ENCODE results near the gene GAPT.

DNA sequence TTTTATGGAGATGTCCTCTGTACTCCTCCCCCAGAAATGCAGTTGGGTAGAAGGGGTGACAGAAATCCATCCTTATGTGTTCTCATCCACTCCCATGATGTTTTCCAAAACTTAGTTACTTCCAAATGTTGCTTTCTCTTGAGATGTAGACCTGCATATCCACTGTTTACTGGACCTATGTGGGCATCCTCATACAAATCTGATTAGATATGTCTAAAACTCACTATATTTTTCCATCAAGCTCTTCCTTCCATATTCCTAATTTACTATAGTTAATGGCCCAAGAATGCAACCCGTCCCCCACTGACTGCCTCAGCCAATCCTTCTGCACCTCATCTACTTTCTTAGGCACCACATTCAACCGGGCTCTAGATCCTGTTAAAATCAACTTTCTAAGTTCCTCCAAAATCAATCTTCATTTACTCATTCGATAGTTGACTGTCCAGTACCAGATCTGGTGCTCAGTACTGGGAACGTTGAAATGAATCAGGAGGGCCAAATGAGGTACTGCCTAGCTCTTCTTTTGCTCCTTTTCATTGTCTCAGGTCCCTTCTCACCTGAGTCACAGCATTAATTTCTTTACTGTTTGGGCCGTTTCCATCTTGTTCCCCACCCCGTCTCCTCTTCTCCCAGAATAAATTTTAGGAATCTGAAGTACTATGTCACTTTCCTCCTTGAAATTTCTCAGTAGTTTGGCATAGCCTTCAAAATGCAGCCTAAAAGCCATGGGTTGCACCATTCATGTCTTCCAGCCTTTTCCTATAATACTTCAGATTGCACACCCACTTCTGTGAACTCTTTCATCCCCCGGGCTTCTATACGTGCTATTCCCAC lies 39.3 kb upstream of the GAPT start:
- TF ChIP-seq, protein P1, sequence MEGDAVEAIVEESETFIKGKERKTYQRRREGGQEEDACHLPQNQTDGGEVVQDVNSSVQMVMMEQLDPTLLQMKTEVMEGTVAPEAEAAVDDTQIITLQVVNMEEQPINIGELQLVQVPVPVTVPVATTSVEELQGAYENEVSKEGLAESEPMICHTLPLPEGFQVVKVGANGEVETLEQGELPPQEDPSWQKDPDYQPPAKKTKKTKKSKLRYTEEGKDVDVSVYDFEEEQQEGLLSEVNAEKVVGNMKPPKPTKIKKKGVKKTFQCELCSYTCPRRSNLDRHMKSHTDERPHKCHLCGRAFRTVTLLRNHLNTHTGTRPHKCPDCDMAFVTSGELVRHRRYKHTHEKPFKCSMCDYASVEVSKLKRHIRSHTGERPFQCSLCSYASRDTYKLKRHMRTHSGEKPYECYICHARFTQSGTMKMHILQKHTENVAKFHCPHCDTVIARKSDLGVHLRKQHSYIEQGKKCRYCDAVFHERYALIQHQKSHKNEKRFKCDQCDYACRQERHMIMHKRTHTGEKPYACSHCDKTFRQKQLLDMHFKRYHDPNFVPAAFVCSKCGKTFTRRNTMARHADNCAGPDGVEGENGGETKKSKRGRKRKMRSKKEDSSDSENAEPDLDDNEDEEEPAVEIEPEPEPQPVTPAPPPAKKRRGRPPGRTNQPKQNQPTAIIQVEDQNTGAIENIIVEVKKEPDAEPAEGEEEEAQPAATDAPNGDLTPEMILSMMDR (IDR thresholded peaks at IDR 0.05; ENCODE audit: poor library complexity, severe bottlenecking) = no peak
- no peak for TF ChIP-seq RAD21 (conservative IDR thresholded peaks at IDR 0.05)
- TF ChIP-seq, protein P2, sequence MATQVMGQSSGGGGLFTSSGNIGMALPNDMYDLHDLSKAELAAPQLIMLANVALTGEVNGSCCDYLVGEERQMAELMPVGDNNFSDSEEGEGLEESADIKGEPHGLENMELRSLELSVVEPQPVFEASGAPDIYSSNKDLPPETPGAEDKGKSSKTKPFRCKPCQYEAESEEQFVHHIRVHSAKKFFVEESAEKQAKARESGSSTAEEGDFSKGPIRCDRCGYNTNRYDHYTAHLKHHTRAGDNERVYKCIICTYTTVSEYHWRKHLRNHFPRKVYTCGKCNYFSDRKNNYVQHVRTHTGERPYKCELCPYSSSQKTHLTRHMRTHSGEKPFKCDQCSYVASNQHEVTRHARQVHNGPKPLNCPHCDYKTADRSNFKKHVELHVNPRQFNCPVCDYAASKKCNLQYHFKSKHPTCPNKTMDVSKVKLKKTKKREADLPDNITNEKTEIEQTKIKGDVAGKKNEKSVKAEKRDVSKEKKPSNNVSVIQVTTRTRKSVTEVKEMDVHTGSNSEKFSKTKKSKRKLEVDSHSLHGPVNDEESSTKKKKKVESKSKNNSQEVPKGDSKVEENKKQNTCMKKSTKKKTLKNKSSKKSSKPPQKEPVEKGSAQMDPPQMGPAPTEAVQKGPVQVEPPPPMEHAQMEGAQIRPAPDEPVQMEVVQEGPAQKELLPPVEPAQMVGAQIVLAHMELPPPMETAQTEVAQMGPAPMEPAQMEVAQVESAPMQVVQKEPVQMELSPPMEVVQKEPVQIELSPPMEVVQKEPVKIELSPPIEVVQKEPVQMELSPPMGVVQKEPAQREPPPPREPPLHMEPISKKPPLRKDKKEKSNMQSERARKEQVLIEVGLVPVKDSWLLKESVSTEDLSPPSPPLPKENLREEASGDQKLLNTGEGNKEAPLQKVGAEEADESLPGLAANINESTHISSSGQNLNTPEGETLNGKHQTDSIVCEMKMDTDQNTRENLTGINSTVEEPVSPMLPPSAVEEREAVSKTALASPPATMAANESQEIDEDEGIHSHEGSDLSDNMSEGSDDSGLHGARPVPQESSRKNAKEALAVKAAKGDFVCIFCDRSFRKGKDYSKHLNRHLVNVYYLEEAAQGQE (IDR thresholded peaks at IDR 0.05; ENCODE audit: borderline replicate concordance) = no peak

Data from neural cell (in vitro differentiated cells).